ENCODE data around the gene TANC1.

DNA sequence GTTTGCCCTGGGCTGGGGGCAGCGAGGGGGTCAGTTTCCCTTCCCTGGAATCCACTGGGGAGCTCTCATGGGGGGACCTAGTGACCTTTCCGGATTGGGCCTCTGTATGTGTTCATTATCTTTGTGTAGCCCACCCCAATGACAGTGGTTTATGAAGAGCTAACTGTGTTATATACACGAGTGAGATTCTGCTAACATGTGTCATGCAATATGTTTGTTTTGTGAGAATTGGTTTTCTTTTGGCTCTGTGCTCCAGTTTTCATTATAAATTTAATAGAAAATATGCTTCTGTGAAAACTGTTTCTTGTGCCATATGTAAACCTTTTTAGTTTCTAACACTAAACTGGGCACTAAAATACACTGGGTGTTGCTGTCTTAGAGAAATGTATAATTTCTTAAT is 207.5 kb downstream of the TANC1 start:
- no peak for TF ChIP-seq CTCF (IDR thresholded peaks at IDR 0.05)
- TF ChIP-seq POLR2A (IDR thresholded peaks at IDR 0.05) = no peak
- no peak for TF ChIP-seq POLR2AphosphoS5 (IDR thresholded peaks at IDR 0.05; ENCODE audit: insufficient read depth in 1 of 2, low read depth in 1 of 2)

All from vagina (tissue), 2 donors.